GM20431 (cell line): Measurements from ENCODE around the gene CRACR2A.

Experiments
- in situ Hi-C: fragments of 300-500 bp; cut with MseI, MboI; formaldehyde crosslinking; loops from one replicate; pipeline ENCODE4 v1.15.0; 2020; ENCODE audit warnings: low sequenced_read_pairs; ENCODE audit not compliant: unreplicated experiment

The CRACR2A gene

GRCh38 chr12:3579446-3580093 is 173.3 kb downstream of the CRACR2A start:
- in situ Hi-C loops: no loop called here

DNA sequence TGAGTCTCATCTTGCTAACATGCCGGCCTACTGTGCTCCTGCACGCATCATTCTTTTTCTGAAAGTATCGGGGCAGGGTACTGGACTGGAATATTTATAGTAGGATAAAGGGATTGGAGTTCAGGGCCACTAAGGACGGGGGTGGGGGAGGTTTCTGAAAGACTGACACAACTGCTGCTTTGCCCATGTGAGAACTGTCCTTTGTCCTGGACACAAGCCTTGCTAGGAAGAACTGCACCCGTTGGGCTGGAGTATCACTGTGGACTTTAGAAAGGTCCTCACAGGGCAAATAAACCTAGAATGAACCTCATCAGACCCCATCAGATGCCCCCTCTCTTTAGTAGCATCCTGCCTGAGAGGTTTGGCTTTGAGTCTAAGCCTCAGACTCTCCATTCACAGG is 174.4 kb downstream of the CRACR2A start:
- in situ Hi-C loops: no loop called here

- in situ Hi-C loops: no loop called here
Observed at GRCh38 chr12:3576891-3577290, 176.0 kb downstream of the CRACR2A start.

GRCh38 chr12:3574986-3575385 is 177.9 kb downstream of the CRACR2A start:
- in situ Hi-C loops: no loop called here

DNA sequence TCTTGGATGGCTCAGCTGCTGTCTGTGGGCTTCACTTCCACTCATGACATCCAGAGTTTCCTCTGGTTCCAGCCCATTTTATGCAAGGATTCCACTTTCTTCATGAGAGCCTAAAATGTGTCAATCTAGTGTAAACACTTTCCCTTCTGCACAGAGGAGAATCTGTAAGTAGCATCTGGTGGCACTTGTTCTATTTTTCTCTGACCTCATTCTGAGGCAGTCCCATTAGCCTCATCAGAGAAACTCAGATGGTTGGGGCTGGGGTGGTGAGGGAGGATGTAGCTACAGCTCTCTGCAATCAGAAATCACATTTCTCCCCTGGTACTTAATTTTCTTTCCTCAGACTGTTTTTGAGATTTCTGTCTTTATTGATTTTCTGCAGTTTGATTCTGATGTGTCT is 180.3 kb downstream of the CRACR2A start:
- in situ Hi-C loops: no loop called here

GRCh38 chr12:3571724-3572123 is 181.2 kb downstream of the CRACR2A start:
- in situ Hi-C loops: no loop called here

- in situ Hi-C loops: no loop called here
Observed at GRCh38 chr12:3571323-3571722, 181.6 kb downstream of the CRACR2A start.

DNA sequence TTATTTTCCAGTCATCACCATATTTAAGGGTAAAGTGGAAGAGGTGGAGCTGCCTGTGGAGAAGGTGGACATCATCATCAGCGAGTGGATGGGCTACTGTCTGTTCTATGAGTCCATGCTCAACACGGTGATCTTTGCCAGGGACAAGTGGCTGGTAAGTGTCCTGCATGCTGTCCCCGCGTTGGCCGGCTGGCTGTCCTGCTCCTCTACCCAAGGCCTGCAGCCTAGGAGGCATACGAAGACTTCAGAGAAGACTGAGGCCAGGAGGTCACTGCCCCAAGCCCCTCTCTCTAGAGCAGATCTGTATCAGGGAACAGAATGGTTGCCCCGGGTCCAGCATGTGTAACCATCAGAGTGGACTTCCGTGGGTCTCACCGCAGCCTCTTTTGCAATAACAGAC is 184.2 kb downstream of the CRACR2A start:
- in situ Hi-C loops: no loop called here

- in situ Hi-C loops: no loop called here
Observed at GRCh38 chr12:3565985-3566384, 186.9 kb downstream of the CRACR2A start.
